ENCODE results near the gene POU6F2. TPM values are rescaled to one million over a fixed set of nuclear protein-coding genes. Genes with fewer than 3 reads are reported as not detected.

The POU6F2 gene
- total RNA-seq, 4 donors from 2014 or later: not detected

- H3K27me3 ChIP-seq: peaks cover 3% of the 10 kb centered on the region
- no peaks in the 10 kb centered on the region for H3K36me3 ChIP-seq
- no peaks in the 10 kb centered on the region for H3K9me3 ChIP-seq
- TF ChIP-seq EP300 (IDR thresholded peaks at IDR 0.05) (no peak), CTCF (IDR thresholded peaks at IDR 0.05) (peak; percentile 35 to 61)
- WGBS: 42% methylated on average over 18 of the region's 18 CpGs
- no peaks in the 10 kb centered on the region for H3K4me1 ChIP-seq
- no peak overlapping the region for H3K27ac ChIP-seq
- no peak overlapping the region for H3K4me3 ChIP-seq
- no peak for DNase-seq (ENCODE audit: low spot score in 2 of 2)
Observed at GRCh38 chr7:39465055-39465929, 487.6 kb downstream of the POU6F2 start.

GRCh38 chr7:39468261-39468660 lies 490.6 kb downstream of the POU6F2 start:
- 36% methylated on average over 2 of the region's 2 CpGs for whole genome bisulfite sequencing
- H3K4me1 ChIP-seq: no peaks in the 10 kb centered on the region
- no peaks in the 10 kb centered on the region for H3K27me3 ChIP-seq
- H3K36me3 ChIP-seq: no peaks in the 10 kb centered on the region
- no peak for TF ChIP-seq EP300 (IDR thresholded peaks at IDR 0.05)
- TF ChIP-seq POLR2AphosphoS5 (IDR thresholded peaks at IDR 0.05): no peak
- no peak for TF ChIP-seq POLR2A (IDR thresholded peaks at IDR 0.05)
- no peak for TF ChIP-seq CTCF (IDR thresholded peaks at IDR 0.05)
- DNase-seq (ENCODE audit: low spot score in 2 of 2): no peak
- no peak overlapping the region for H3K4me3 ChIP-seq
- no peaks in the 10 kb centered on the region for H3K9me3 ChIP-seq
- H3K27ac ChIP-seq: no peak overlapping the region

- Histone ChIP-seq H3K9me3 (no peaks in the 10 kb centered on the region), H3K4me3 (no peak overlapping the region), H3K4me1 (no peaks in the 10 kb centered on the region), H3K27me3 (no peaks in the 10 kb centered on the region), H3K27ac (no peak overlapping the region), H3K36me3 (no peaks in the 10 kb centered on the region)
- TF ChIP-seq EP300 (IDR thresholded peaks at IDR 0.05): no peak
- TF ChIP-seq CTCF (IDR thresholded peaks at IDR 0.05): no peak
- TF ChIP-seq POLR2A (IDR thresholded peaks at IDR 0.05): no peak
- no peak for TF ChIP-seq POLR2AphosphoS5 (IDR thresholded peaks at IDR 0.05)
- no peak for DNase-seq (ENCODE audit: low spot score in 2 of 2)
- 58% methylated on average over 7 of the region's 7 CpGs for WGBS
Observed at GRCh38 chr7:39468808-39469374, 491.2 kb downstream of the POU6F2 start.

GRCh38 chr7:39480901-39481300 lies 503.2 kb downstream of the POU6F2 start:
- H3K4me3 ChIP-seq: no peak overlapping the region
- H3K27me3 ChIP-seq: no peaks in the 10 kb centered on the region
- no peaks in the 10 kb centered on the region for H3K4me1 ChIP-seq
- H3K9me3 ChIP-seq: no peaks in the 10 kb centered on the region
- H3K27ac ChIP-seq: no peak overlapping the region
- TF ChIP-seq EP300 (IDR thresholded peaks at IDR 0.05) (no peak), POLR2AphosphoS5 (IDR thresholded peaks at IDR 0.05) (no peak), POLR2A (IDR thresholded peaks at IDR 0.05) (no peak), CTCF (IDR thresholded peaks at IDR 0.05) (no peak)
- no peaks in the 10 kb centered on the region for H3K36me3 ChIP-seq
- no peak for DNase-seq (ENCODE audit: low spot score in 2 of 2)

All from suprapubic skin (tissue), 4 donors.